Caco-2 (cell line): ENCODE results near the gene SLC22A23. TPM values are rescaled to one million over a fixed set of nuclear protein-coding genes. Genes with fewer than 3 reads are reported as not detected.
A peak's percentile ranks its signal among the peaks of the same experiment; 100 is the strongest.

ENCODE experiments used
- BruUV-seq: library from RNA; stranded (reverse); fragments of 400-500 nt; replicated peaks from 2 replicates; lab custom pipeline; 2021; lab: Mats Ljungman, UMichigan
- CTCF ChIA-PET: fragments of 300-600 bp; sonication (Branson Sonifier 250); formaldehyde crosslinking; loops from one replicate; lab custom pipeline; 2022; ENCODE audit warnings: antibody characterized with exemption; lab: Charles Lee
- POLR2A ChIA-PET: fragments of 300-600 bp; sonication (Branson Sonifier 250); formaldehyde crosslinking; loops from one replicate; lab custom pipeline; 2022; ENCODE audit warnings: antibody characterized with exemption; lab: Charles Lee
- DNase-seq, 2 experiments: peaks; one replicate each; pipeline versions ENCODE4 v3.0.0 to v3.0.0-alpha.2; 2020 to 2022
- H3K27me3 ChIP-seq: replicated peaks from 2 replicates; pipeline ENCODE4 v1.6.0; 2011; ENCODE audit warnings: low read length; ENCODE audit not compliant: control insufficient read depth, insufficient read depth
- H3K36me3 ChIP-seq: 2 replicates; pipeline ENCODE4 v1.5.1; 2011; ENCODE audit warnings: low read length; ENCODE audit not compliant: control insufficient read depth, insufficient read depth
- H3K4me1 ChIP-seq: fragments of 250-450 bp; sonication (Bioruptor Pico); 2 replicates; pipeline ENCODE4 v1.5.1; 2020; ENCODE audit warnings: mild to moderate bottlenecking
- H3K4me3 ChIP-seq: 2 replicates; pipeline ENCODE4 v1.5.1; 2011; ENCODE audit warnings: low read depth, mild to moderate bottlenecking, control low read depth, low read length
- H3K9me3 ChIP-seq: fragments of 250-450 bp; sonication (Bioruptor Pico); 2 replicates; pipeline ENCODE4 v1.5.1; 2020; ENCODE audit warnings: mild to moderate bottlenecking, moderate library complexity
- H3K27ac Mint-ChIP-seq: one replicate; pipeline ENCODE4 v1.8.0; 2022; ENCODE audit warnings: mixed read lengths; ENCODE audit not compliant: unreplicated experiment
- H3K27me3 Mint-ChIP-seq: one replicate; pipeline ENCODE4 v1.8.0; 2022; ENCODE audit warnings: mixed read lengths; ENCODE audit not compliant: insufficient read depth, unreplicated experiment
- H3K36me3 Mint-ChIP-seq: one replicate; pipeline ENCODE4 v1.8.0; 2022; ENCODE audit warnings: mild to moderate bottlenecking, mixed read lengths; ENCODE audit not compliant: insufficient read depth, unreplicated experiment
- H3K4me1 Mint-ChIP-seq: one replicate; pipeline ENCODE4 v1.8.0; 2022; ENCODE audit warnings: low read depth, mixed read lengths; ENCODE audit not compliant: unreplicated experiment
- H3K4me3 Mint-ChIP-seq: one replicate; pipeline ENCODE4 v1.8.0; 2022; ENCODE audit warnings: mild to moderate bottlenecking, moderate library complexity, mixed read lengths; ENCODE audit not compliant: unreplicated experiment
- H3K9me3 Mint-ChIP-seq: one replicate; pipeline ENCODE4 v1.8.0; 2022; ENCODE audit warnings: mixed read lengths; ENCODE audit not compliant: unreplicated experiment
- CTCF ChIP-seq, 2 experiments: fragments of 200-600 bp in 1 of 2; IDR thresholded peaks; 1 replicate in 1 of 2; 2 replicates in 1 of 2; pipeline versions ENCODE4 v1.5.1 to v1.8.0; 2011 to 2022; ENCODE audit warnings: antibody characterized with exemption in 1 of 2, control low read depth in 1 of 2, inconsistent platforms in 1 of 2, low read depth in 1 of 2, low read length in 1 of 2, mild to moderate bottlenecking in 1 of 2, moderate library complexity in 1 of 2; ENCODE audit not compliant: insufficient read depth in 1 of 2, severe bottlenecking in 1 of 2, unreplicated experiment in 1 of 2
- intact Hi-C: fragments of 100-400 bp; cut with micrococcal nuclease; formaldehyde crosslinking; loops from one replicate; pipeline ENCODE4 v1.10.0; 2022; ENCODE audit not compliant: unreplicated experiment
- total RNA-seq: library from RNA; stranded (reverse); gene quantifications from 2 replicates; pipeline ENCODE4 v1.2.3, GENCODE V29; 2022

SLC22A23 gene
- total RNA-seq, 1 experiment from 2014 or later = 45.5 TPM

GRCh38 chr6:3443221-3443515, 13.7 kb downstream of the SLC22A23 start:
- no peaks in the 10 kb centered on the region for H3K27me3 Mint-ChIP-seq
- peak overlapping the region; percentile 41 for H3K4me3 Mint-ChIP-seq
- no TSS peak for BruUV-seq
- peaks cover 31% of the 10 kb centered on the region for H3K36me3 Mint-ChIP-seq
- TF ChIP-seq CTCF (IDR thresholded peaks at IDR 0.05; ENCODE audit: insufficient read depth in 1 of 2, low read depth in 1 of 2, low read length in 1 of 2, severe bottlenecking in 1 of 2, unreplicated experiment in 1 of 2) = no peak
- Histone ChIP-seq H3K27me3 (no peaks in the 10 kb centered on the region), H3K9me3 (peaks cover under 1% of the 10 kb centered on the region), H3K36me3 (peaks cover 2% of the 10 kb centered on the region), H3K4me1 (peaks cover 72% of the 10 kb centered on the region), H3K4me3 (no peak overlapping the region)
- intact Hi-C loops = no loop called here
- peak overlapping the region; percentile 72 for H3K27ac Mint-ChIP-seq
- H3K9me3 Mint-ChIP-seq = no peaks in the 10 kb centered on the region
- CTCF ChIA-PET = interaction anchor here (1.2 to 2.6 kb wide), 3 partner anchors 12 to 40 kb away, joined by 4 to 12 read pairs (median 6); no protein-coding TSS in a partner anchor
- no peak for DNase-seq
- H3K4me1 Mint-ChIP-seq = peaks cover 48% of the 10 kb centered on the region
- POLR2A ChIA-PET = interaction anchor here (1.5 kb wide), 1 partner anchor 40 kb away, joined by 3 read pairs; no protein-coding TSS in a partner anchor

- TF ChIP-seq CTCF (IDR thresholded peaks at IDR 0.05; ENCODE audit: insufficient read depth in 1 of 2, low read depth in 1 of 2, low read length in 1 of 2, severe bottlenecking in 1 of 2, unreplicated experiment in 1 of 2) = no peak
- no TSS peak for BruUV-seq
- intact Hi-C loops = no loop called here
- Mint-ChIP-seq H3K9me3 (no peaks in the 10 kb centered on the region), H3K27ac (peak overlapping the region; percentile 72), H3K36me3 (peaks cover 36% of the 10 kb centered on the region), H3K4me3 (peak overlapping the region; percentile 41), H3K27me3 (no peaks in the 10 kb centered on the region), H3K4me1 (peaks cover 48% of the 10 kb centered on the region)
- peak in 1 of 2 experiments; percentile 39 for DNase-seq
- no peak overlapping the region for H3K4me3 ChIP-seq
- H3K36me3 ChIP-seq = peaks cover 2% of the 10 kb centered on the region
- POLR2A ChIA-PET = interaction anchor here (1.5 kb wide), 1 partner anchor 39 kb away, joined by 3 read pairs; no protein-coding TSS in a partner anchor
- no peaks in the 10 kb centered on the region for H3K9me3 ChIP-seq
- peaks cover 75% of the 10 kb centered on the region for H3K4me1 ChIP-seq
- CTCF ChIA-PET = interaction anchor here (0.6 to 2.6 kb wide), 4 partner anchors 12 to 252 kb away, joined by 3 to 12 read pairs (median 5); no protein-coding TSS in a partner anchor
- H3K27me3 ChIP-seq = no peaks in the 10 kb centered on the region
Observed at GRCh38 chr6:3442431-3443220, 14.2 kb downstream of the SLC22A23 start.

- Mint-ChIP-seq H3K4me3 (no peak overlapping the region), H3K9me3 (no peaks in the 10 kb centered on the region), H3K36me3 (peaks cover 47% of the 10 kb centered on the region), H3K4me1 (peaks cover 38% of the 10 kb centered on the region), H3K27ac (peak overlapping the region; percentile 57), H3K27me3 (no peaks in the 10 kb centered on the region)
- TF ChIP-seq CTCF (IDR thresholded peaks at IDR 0.05; ENCODE audit: insufficient read depth in 1 of 2, low read depth in 1 of 2, low read length in 1 of 2, severe bottlenecking in 1 of 2, unreplicated experiment in 1 of 2) = no peak
- ChIA-PET POLR2A (no interaction called here), CTCF (no interaction called here)
- intact Hi-C loops = no loop called here
- no TSS peak for BruUV-seq
- H3K27me3 ChIP-seq = no peaks in the 10 kb centered on the region
- peaks cover 2% of the 10 kb centered on the region for H3K36me3 ChIP-seq
- DNase-seq = no peak
- H3K9me3 ChIP-seq = no peaks in the 10 kb centered on the region
- H3K4me1 ChIP-seq = peaks cover 64% of the 10 kb centered on the region
- H3K4me3 ChIP-seq = no peak overlapping the region
Observed at GRCh38 chr6:3440911-3441310, 15.9 kb downstream of the SLC22A23 start.
